PC-3 (cell line): ENCODE results near the gene GP9.

Experiments used
- EZH2 ChIP-seq: fragments of 300-600 bp; sonication (generic); IDR thresholded peaks from one replicate; pipeline ENCODE4 v1.6.1; 2017; ENCODE audit warnings: antibody characterized with exemption, mild to moderate bottlenecking, low read length; ENCODE audit not compliant: unreplicated experiment
- EZH2phosphoT487 ChIP-seq: fragments of 300-600 bp; sonication (generic); IDR thresholded peaks from 2 replicates; pipeline ENCODE4 v1.6.1; 2018; ENCODE audit warnings: mild to moderate bottlenecking, antibody characterized with exemption, low read length, borderline replicate concordance
- TF ChIP-seq, protein P1 (sequence below): fragments of 300-600 bp; sonication (generic); conservative IDR thresholded peaks from 2 replicates; pipeline ENCODE4 v1.5.1; 2017; ENCODE audit warnings: antibody characterized with exemption, low read depth, mild to moderate bottlenecking, low read length

DNA sequence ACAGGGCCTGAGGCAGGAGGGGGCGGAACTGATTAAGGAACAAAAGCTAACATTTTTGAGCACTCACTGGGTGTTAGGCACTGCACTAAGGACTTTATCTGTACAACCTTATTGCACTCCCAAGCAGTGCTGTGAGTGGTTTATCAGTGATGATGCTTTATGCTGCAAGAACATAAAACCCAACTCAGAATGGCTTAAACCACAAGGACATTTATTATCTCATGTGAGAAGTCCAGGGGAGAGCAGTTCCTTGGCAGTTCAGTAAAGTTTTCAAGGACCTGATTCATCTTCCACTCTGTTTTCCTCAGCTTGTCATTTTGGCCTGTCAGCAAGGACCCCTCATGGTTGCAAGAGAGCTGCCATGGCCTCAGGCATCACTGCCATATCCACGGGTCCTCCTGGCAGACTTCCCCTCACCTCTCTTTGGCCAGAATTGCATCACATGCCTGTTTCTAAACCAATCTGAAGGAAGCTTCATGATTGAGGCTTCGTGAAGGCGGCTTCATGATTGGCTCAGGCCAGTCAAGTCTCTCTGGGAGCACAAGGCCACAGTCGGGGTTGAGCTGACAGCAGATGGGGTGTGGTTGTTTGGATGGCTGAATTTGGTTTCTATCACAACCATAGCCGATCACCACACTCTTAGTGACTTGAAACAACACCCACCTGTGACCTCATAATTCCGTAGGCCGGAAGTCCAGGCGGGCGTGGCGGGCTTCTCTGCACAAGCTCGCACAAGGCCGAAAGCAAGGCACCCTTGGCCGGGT lies 43.7 kb upstream of the GP9 start:
- TF ChIP-seq, protein P1, sequence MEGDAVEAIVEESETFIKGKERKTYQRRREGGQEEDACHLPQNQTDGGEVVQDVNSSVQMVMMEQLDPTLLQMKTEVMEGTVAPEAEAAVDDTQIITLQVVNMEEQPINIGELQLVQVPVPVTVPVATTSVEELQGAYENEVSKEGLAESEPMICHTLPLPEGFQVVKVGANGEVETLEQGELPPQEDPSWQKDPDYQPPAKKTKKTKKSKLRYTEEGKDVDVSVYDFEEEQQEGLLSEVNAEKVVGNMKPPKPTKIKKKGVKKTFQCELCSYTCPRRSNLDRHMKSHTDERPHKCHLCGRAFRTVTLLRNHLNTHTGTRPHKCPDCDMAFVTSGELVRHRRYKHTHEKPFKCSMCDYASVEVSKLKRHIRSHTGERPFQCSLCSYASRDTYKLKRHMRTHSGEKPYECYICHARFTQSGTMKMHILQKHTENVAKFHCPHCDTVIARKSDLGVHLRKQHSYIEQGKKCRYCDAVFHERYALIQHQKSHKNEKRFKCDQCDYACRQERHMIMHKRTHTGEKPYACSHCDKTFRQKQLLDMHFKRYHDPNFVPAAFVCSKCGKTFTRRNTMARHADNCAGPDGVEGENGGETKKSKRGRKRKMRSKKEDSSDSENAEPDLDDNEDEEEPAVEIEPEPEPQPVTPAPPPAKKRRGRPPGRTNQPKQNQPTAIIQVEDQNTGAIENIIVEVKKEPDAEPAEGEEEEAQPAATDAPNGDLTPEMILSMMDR: no peak
- no peak for TF ChIP-seq EZH2phosphoT487
- TF ChIP-seq EZH2: no peak
